ENCODE results near the gene TBC1D14.
A peak's percentile ranks its signal among the peaks of the same experiment; 100 is the strongest.

The TBC1D14 gene

GRCh38 chr4:7063362-7063761 is 153.7 kb downstream of the TBC1D14 start:
- Histone ChIP-seq H3K4me1 (ENCODE audit: control insufficient read depth, insufficient read depth, low read length, poor library complexity, severe bottlenecking) (peaks cover 17% of the 10 kb centered on the region), H3K9me3 (ENCODE audit: control insufficient read depth, low read length) (no peaks in the 10 kb centered on the region), H3K27ac (ENCODE audit: insufficient read depth, low read length, poor library complexity, severe bottlenecking) (no peak overlapping the region), H3K36me3 (ENCODE audit: control insufficient read depth, insufficient read depth, low read length) (peaks cover 54% of the 10 kb centered on the region), H3K4me3 (ENCODE audit: insufficient read depth, low read depth, low read length, poor library complexity, severe bottlenecking) (no peak overlapping the region), H3K27me3 (replicated peaks; ENCODE audit: control insufficient read depth, insufficient read depth, low read length, poor library complexity, severe bottlenecking) (no peaks in the 10 kb centered on the region)
- DNase-seq: no peak

- Histone ChIP-seq H3K4me3 (ENCODE audit: insufficient read depth, low read depth, low read length, poor library complexity, severe bottlenecking) (no peak overlapping the region), H3K27ac (ENCODE audit: insufficient read depth, low read length, poor library complexity, severe bottlenecking) (no peak overlapping the region), H3K9me3 (ENCODE audit: control insufficient read depth, low read length) (no peaks in the 10 kb centered on the region), H3K36me3 (ENCODE audit: control insufficient read depth, insufficient read depth, low read length) (peaks cover 31% of the 10 kb centered on the region), H3K4me1 (ENCODE audit: control insufficient read depth, insufficient read depth, low read length, poor library complexity, severe bottlenecking) (peaks cover 25% of the 10 kb centered on the region), H3K27me3 (replicated peaks; ENCODE audit: control insufficient read depth, insufficient read depth, low read length, poor library complexity, severe bottlenecking) (no peaks in the 10 kb centered on the region)
- DNase-seq: no peak
Measured at GRCh38 chr4:7066006-7066405, 156.4 kb downstream of the TBC1D14 start.

GRCh38 chr4:7066493-7066892 is 156.9 kb downstream of the TBC1D14 start:
- H3K27me3 ChIP-seq (replicated peaks; ENCODE audit: control insufficient read depth, insufficient read depth, low read length, poor library complexity, severe bottlenecking): no peaks in the 10 kb centered on the region
- no peak for DNase-seq
- H3K27ac ChIP-seq (ENCODE audit: insufficient read depth, low read length, poor library complexity, severe bottlenecking): no peak overlapping the region
- H3K4me1 ChIP-seq (ENCODE audit: control insufficient read depth, insufficient read depth, low read length, poor library complexity, severe bottlenecking): peaks cover 25% of the 10 kb centered on the region
- peaks cover 26% of the 10 kb centered on the region for H3K36me3 ChIP-seq (ENCODE audit: control insufficient read depth, insufficient read depth, low read length)
- no peak overlapping the region for H3K4me3 ChIP-seq (ENCODE audit: insufficient read depth, low read depth, low read length, poor library complexity, severe bottlenecking)
- H3K9me3 ChIP-seq (ENCODE audit: control insufficient read depth, low read length): no peaks in the 10 kb centered on the region

GRCh38 chr4:7067126-7067451 is 157.5 kb downstream of the TBC1D14 start:
- Histone ChIP-seq H3K36me3 (ENCODE audit: control insufficient read depth, insufficient read depth, low read length) (peaks cover 20% of the 10 kb centered on the region), H3K9me3 (ENCODE audit: control insufficient read depth, low read length) (no peaks in the 10 kb centered on the region), H3K4me3 (ENCODE audit: insufficient read depth, low read depth, low read length, poor library complexity, severe bottlenecking) (peak overlapping the region; percentile 97), H3K4me1 (ENCODE audit: control insufficient read depth, insufficient read depth, low read length, poor library complexity, severe bottlenecking) (peaks cover 25% of the 10 kb centered on the region), H3K27ac (ENCODE audit: insufficient read depth, low read length, poor library complexity, severe bottlenecking) (peak overlapping the region; percentile 86), H3K27me3 (replicated peaks; ENCODE audit: control insufficient read depth, insufficient read depth, low read length, poor library complexity, severe bottlenecking) (no peaks in the 10 kb centered on the region)
- DNase-seq: no peak

- H3K4me3 ChIP-seq (ENCODE audit: insufficient read depth, low read depth, low read length, poor library complexity, severe bottlenecking): peak within 1 kb of the TSS; percentile 97
- H3K4me1 ChIP-seq (ENCODE audit: control insufficient read depth, insufficient read depth, low read length, poor library complexity, severe bottlenecking): peaks cover 25% of the 10 kb centered on the region
- H3K27ac ChIP-seq (ENCODE audit: insufficient read depth, low read length, poor library complexity, severe bottlenecking): peak within 1 kb of the TSS; percentile 86
- H3K36me3 ChIP-seq (ENCODE audit: control insufficient read depth, insufficient read depth, low read length): peaks cover 17% of the 10 kb centered on the region
- H3K27me3 ChIP-seq (replicated peaks; ENCODE audit: control insufficient read depth, insufficient read depth, low read length, poor library complexity, severe bottlenecking): no peaks in the 10 kb centered on the region
- peak; percentile 100 for DNase-seq
- no peaks in the 10 kb centered on the region for H3K9me3 ChIP-seq (ENCODE audit: control insufficient read depth, low read length)
Measured at GRCh38 chr4:7067452-7068278, 158.0 kb downstream of the TBC1D14 start, which contains the start of gene GRPEL1. GRPEL1 (minus strand) TSS chr4:7068064; CDS start chr4:7068032, 32 bp downstream.

GRCh38 chr4:7068279-7068842 is 158.7 kb downstream of the TBC1D14 start:
- H3K27ac ChIP-seq (ENCODE audit: insufficient read depth, low read length, poor library complexity, severe bottlenecking): peak overlapping the region; percentile 80
- peak overlapping the region; percentile 97 for H3K4me3 ChIP-seq (ENCODE audit: insufficient read depth, low read depth, low read length, poor library complexity, severe bottlenecking)
- peaks cover 25% of the 10 kb centered on the region for H3K4me1 ChIP-seq (ENCODE audit: control insufficient read depth, insufficient read depth, low read length, poor library complexity, severe bottlenecking)
- DNase-seq: no peak
- no peaks in the 10 kb centered on the region for H3K9me3 ChIP-seq (ENCODE audit: control insufficient read depth, low read length)
- H3K36me3 ChIP-seq (ENCODE audit: control insufficient read depth, insufficient read depth, low read length): peaks cover 11% of the 10 kb centered on the region
- no peaks in the 10 kb centered on the region for H3K27me3 ChIP-seq (replicated peaks; ENCODE audit: control insufficient read depth, insufficient read depth, low read length, poor library complexity, severe bottlenecking)

- Histone ChIP-seq H3K9me3 (ENCODE audit: control insufficient read depth, low read length) (no peaks in the 10 kb centered on the region), H3K36me3 (ENCODE audit: control insufficient read depth, insufficient read depth, low read length) (peaks cover 6% of the 10 kb centered on the region), H3K27ac (ENCODE audit: insufficient read depth, low read length, poor library complexity, severe bottlenecking) (peak overlapping the region; percentile 80), H3K27me3 (replicated peaks; ENCODE audit: control insufficient read depth, insufficient read depth, low read length, poor library complexity, severe bottlenecking) (no peaks in the 10 kb centered on the region), H3K4me3 (ENCODE audit: insufficient read depth, low read depth, low read length, poor library complexity, severe bottlenecking) (peak overlapping the region; percentile 97), H3K4me1 (ENCODE audit: control insufficient read depth, insufficient read depth, low read length, poor library complexity, severe bottlenecking) (peaks cover 25% of the 10 kb centered on the region)
- DNase-seq: no peak
Measured at GRCh38 chr4:7068883-7069282, 159.3 kb downstream of the TBC1D14 start.

- H3K4me1 ChIP-seq (ENCODE audit: control insufficient read depth, insufficient read depth, low read length, poor library complexity, severe bottlenecking): peaks cover 23% of the 10 kb centered on the region
- no peaks in the 10 kb centered on the region for H3K27me3 ChIP-seq (replicated peaks; ENCODE audit: control insufficient read depth, insufficient read depth, low read length, poor library complexity, severe bottlenecking)
- no peaks in the 10 kb centered on the region for H3K9me3 ChIP-seq (ENCODE audit: control insufficient read depth, low read length)
- no peak overlapping the region for H3K4me3 ChIP-seq (ENCODE audit: insufficient read depth, low read depth, low read length, poor library complexity, severe bottlenecking)
- DNase-seq: peak; percentile 70 to 80 (median 74)
- no peak overlapping the region for H3K27ac ChIP-seq (ENCODE audit: insufficient read depth, low read length, poor library complexity, severe bottlenecking)
- no peaks in the 10 kb centered on the region for H3K36me3 ChIP-seq (ENCODE audit: control insufficient read depth, insufficient read depth, low read length)
Measured at GRCh38 chr4:7070729-7071511, 161.3 kb downstream of the TBC1D14 start.

- DNase-seq: no peak
- H3K9me3 ChIP-seq (ENCODE audit: control insufficient read depth, low read length): no peaks in the 10 kb centered on the region
- no peak overlapping the region for H3K4me3 ChIP-seq (ENCODE audit: insufficient read depth, low read depth, low read length, poor library complexity, severe bottlenecking)
- no peaks in the 10 kb centered on the region for H3K36me3 ChIP-seq (ENCODE audit: control insufficient read depth, insufficient read depth, low read length)
- H3K4me1 ChIP-seq (ENCODE audit: control insufficient read depth, insufficient read depth, low read length, poor library complexity, severe bottlenecking): peaks cover 8% of the 10 kb centered on the region
- H3K27me3 ChIP-seq (replicated peaks; ENCODE audit: control insufficient read depth, insufficient read depth, low read length, poor library complexity, severe bottlenecking): no peaks in the 10 kb centered on the region
- no peak overlapping the region for H3K27ac ChIP-seq (ENCODE audit: insufficient read depth, low read length, poor library complexity, severe bottlenecking)
Measured at GRCh38 chr4:7073059-7073458, 163.4 kb downstream of the TBC1D14 start.

All from effector memory CD4-positive, alpha-beta T cell (primary cell).